Mammary epithelial cell (primary cell): ENCODE results near the gene MYLK.

Experiments
- CTCF ChIP-seq, 2 donors: IDR thresholded peaks in 1 of 2; conservative IDR thresholded peaks in 1 of 2; 2 replicates each; pipeline ENCODE4 v1.5.1; 2011 to 2012; ENCODE audit warnings: inconsistent platforms in 2 of 2, low read length in 2 of 2, mild to moderate bottlenecking in 2 of 2, control low read depth in 1 of 2, low read depth in 1 of 2; ENCODE audit not compliant: insufficient read depth in 1 of 2; ENCODE audit errors: extremely low read depth in 1 of 2
- EZH2 ChIP-seq: IDR thresholded peaks from 2 replicates; pipeline ENCODE4 v1.6.1; 2012; ENCODE audit warnings: low read length, inconsistent platforms, borderline replicate concordance

DNA sequence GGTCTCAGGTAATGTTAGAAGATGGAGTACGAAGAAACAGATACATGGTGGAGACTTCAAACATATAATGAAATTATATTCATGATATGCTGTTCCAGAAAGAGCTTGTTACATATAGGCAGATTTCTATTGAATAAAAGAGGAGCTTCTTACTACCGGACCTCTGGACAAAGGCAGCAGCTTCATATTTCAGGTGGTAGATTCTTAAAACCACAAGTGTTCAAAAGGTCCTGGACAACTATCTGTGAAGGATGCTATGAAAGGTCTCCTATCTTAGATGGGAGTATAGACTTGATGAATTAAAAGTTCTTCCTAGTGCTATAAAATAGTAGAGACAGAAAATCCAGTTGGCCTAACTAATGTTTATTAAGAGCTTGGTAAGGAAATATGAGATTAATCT is 43.2 kb downstream of the MYLK start:
- TF ChIP-seq CTCF (conservative IDR thresholded peaks at IDR 0.05 in 1 of 2, IDR thresholded peaks at IDR 0.05 in 1 of 2; ENCODE audit: extremely low read depth in 1 of 2, insufficient read depth in 1 of 2, low read depth in 1 of 2, low read length in 2 of 2) (no peak), EZH2 (no peak)
